Measurements from ENCODE around the gene APPL2.

DNA sequence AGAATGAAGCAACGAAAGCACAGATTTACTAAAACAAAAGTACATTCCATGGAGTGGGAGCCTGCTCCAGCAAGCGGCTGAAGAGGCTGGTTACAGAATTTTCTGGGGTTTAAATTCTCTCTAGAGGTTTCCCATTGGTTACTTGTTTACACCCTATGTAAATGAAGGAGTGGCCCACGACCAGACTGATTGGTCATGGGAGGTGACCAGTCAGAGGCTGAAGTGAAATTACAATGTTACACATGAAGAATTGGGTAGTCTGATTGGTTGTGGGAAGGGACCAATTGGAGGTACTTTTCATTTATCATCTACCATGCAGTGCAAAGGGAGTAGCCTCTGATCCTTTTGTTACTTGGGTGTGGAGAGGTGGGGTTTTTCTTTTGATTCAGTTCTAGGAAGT lies 36.2 kb upstream of the APPL2 start:
- TF ChIP-seq, protein P1, sequence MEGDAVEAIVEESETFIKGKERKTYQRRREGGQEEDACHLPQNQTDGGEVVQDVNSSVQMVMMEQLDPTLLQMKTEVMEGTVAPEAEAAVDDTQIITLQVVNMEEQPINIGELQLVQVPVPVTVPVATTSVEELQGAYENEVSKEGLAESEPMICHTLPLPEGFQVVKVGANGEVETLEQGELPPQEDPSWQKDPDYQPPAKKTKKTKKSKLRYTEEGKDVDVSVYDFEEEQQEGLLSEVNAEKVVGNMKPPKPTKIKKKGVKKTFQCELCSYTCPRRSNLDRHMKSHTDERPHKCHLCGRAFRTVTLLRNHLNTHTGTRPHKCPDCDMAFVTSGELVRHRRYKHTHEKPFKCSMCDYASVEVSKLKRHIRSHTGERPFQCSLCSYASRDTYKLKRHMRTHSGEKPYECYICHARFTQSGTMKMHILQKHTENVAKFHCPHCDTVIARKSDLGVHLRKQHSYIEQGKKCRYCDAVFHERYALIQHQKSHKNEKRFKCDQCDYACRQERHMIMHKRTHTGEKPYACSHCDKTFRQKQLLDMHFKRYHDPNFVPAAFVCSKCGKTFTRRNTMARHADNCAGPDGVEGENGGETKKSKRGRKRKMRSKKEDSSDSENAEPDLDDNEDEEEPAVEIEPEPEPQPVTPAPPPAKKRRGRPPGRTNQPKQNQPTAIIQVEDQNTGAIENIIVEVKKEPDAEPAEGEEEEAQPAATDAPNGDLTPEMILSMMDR (IDR thresholded peaks at IDR 0.05): no peak
- TF ChIP-seq POLR2AphosphoS5 (IDR thresholded peaks at IDR 0.05) (no peak), EP300 (IDR thresholded peaks at IDR 0.05) (no peak), POLR2A (IDR thresholded peaks at IDR 0.05) (no peak)
